HuH-7.5 (cell line): ENCODE data around the gene CEP162.
"Not testable (repeated sequence)": the region's sequence is repeated elsewhere in the genome, so short reads cannot be mapped to it uniquely, and the experiment has no call there.

ENCODE experiments used
- DNase-seq: peaks from one replicate; pipeline ENCODE4 v3.0.0; 2011; ENCODE audit warnings: low spot score

CEP162 gene

GRCh38 chr6:84242265-84242664, 14.8 kb upstream of the CEP162 start:
- no peak for DNase-seq

GRCh38 chr6:84228198-84228543, 728 bp upstream of the CEP162 start:
- DNase-seq, result no peak

GRCh38 chr6:84227044-84227433, 404 bp downstream of the CEP162 start:
- no peak for DNase-seq

GRCh38 chr6:84224251-84224650, 3.2 kb downstream of the CEP162 start:
- no peak for DNase-seq

GRCh38 chr6:84223608-84224007, 3.8 kb downstream of the CEP162 start:
- not testable (repeated sequence) for DNase-seq

- DNase-seq, result no peak
Measured at GRCh38 chr6:84222426-84222825, 5.0 kb downstream of the CEP162 start.

GRCh38 chr6:84220809-84221409, 6.5 kb downstream of the CEP162 start:
- DNase-seq, result no peak

- no peak for DNase-seq
Measured at GRCh38 chr6:84218091-84218490, 9.4 kb downstream of the CEP162 start.

GRCh38 chr6:84213217-84213616, 14.2 kb downstream of the CEP162 start:
- no peak for DNase-seq

- no peak for DNase-seq
Measured at GRCh38 chr6:84204011-84204410, 23.4 kb downstream of the CEP162 start.

- DNase-seq, result not testable (repeated sequence)
Measured at GRCh38 chr6:84199987-84200386, 27.5 kb downstream of the CEP162 start.

- no peak for DNase-seq
Measured at GRCh38 chr6:84197708-84198107, 29.7 kb downstream of the CEP162 start.

GRCh38 chr6:84193114-84193708, 34.2 kb downstream of the CEP162 start:
- no peak for DNase-seq

- DNase-seq, result no peak
Measured at GRCh38 chr6:84191802-84192201, 35.6 kb downstream of the CEP162 start.

GRCh38 chr6:84189356-84189755, 38.1 kb downstream of the CEP162 start:
- DNase-seq, result not testable (repeated sequence)

GRCh38 chr6:84183430-84183829, 44.0 kb downstream of the CEP162 start:
- no peak for DNase-seq

GRCh38 chr6:84182001-84182400, 45.4 kb downstream of the CEP162 start:
- DNase-seq, result no peak

GRCh38 chr6:84177241-84177640, 50.2 kb downstream of the CEP162 start:
- no peak for DNase-seq

GRCh38 chr6:84172574-84172973, 54.9 kb downstream of the CEP162 start:
- DNase-seq, result no peak

GRCh38 chr6:84172080-84172479, 55.4 kb downstream of the CEP162 start:
- DNase-seq, result no peak

- DNase-seq, result no peak
Measured at GRCh38 chr6:84167457-84167856, 60.0 kb downstream of the CEP162 start.

GRCh38 chr6:84166395-84166794, 61.0 kb downstream of the CEP162 start:
- no peak for DNase-seq

- not testable (repeated sequence) for DNase-seq
Measured at GRCh38 chr6:84164328-84164727, 63.1 kb downstream of the CEP162 start.

GRCh38 chr6:84161190-84161589, 66.3 kb downstream of the CEP162 start:
- DNase-seq, result no peak
